Stimulated activated naive CD8-positive, alpha-beta T cell treated with anti-CD3 and anti-CD28 coated beads, Interleukin-15, Interleukin-2, amounts not matched to agents 100 ng/mL and 50 ng/mL, for 24 hours (primary cell): ENCODE measurements around the gene STEAP4.

Experiments
- H3K27ac Mint-ChIP-seq: one replicate; pipeline ENCODE4 v1.8.0; 2021; ENCODE audit warnings: mild to moderate bottlenecking, mixed read lengths
- H3K27me3 Mint-ChIP-seq: one replicate; pipeline ENCODE4 v1.8.0; 2021; ENCODE audit warnings: mixed read lengths
- H3K36me3 Mint-ChIP-seq: one replicate; pipeline ENCODE4 v1.8.0; 2021; ENCODE audit warnings: low read depth, mixed read lengths
- H3K4me1 Mint-ChIP-seq: one replicate; pipeline ENCODE4 v1.8.0; 2021; ENCODE audit warnings: low read depth, mixed read lengths
- H3K4me3 Mint-ChIP-seq: one replicate; pipeline ENCODE4 v1.8.0; 2021; ENCODE audit warnings: mild to moderate bottlenecking, mixed read lengths
- H3K9me3 Mint-ChIP-seq: one replicate; pipeline ENCODE4 v1.8.0; 2021; ENCODE audit warnings: mixed read lengths

STEAP4 gene

DNA sequence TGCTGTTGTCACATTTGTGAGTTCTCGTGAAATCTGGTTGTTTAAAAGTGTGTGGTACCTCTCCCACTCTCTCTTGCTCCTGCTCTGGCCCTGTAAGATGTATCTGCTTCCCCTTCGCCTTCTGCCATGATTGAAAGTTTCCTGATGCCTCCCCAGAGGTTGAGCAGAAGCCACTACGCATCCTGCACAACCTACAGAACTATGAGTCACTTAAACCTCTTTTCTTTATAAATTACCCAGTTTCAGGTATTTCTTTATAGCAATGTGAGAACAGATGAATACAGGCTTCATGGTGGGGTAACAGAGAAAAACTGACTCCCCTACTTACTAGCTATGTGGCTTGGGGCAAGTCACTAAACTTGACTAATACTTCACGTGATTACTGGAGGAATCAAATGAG is 18.0 kb upstream of the STEAP4 start:
- Mint-ChIP-seq H3K27me3 (peaks cover 3% of the 10 kb centered on the region), H3K4me3 (no peak overlapping the region), H3K9me3 (no peaks in the 10 kb centered on the region), H3K27ac (no peak overlapping the region), H3K36me3 (no peaks in the 10 kb centered on the region), H3K4me1 (no peaks in the 10 kb centered on the region)

DNA sequence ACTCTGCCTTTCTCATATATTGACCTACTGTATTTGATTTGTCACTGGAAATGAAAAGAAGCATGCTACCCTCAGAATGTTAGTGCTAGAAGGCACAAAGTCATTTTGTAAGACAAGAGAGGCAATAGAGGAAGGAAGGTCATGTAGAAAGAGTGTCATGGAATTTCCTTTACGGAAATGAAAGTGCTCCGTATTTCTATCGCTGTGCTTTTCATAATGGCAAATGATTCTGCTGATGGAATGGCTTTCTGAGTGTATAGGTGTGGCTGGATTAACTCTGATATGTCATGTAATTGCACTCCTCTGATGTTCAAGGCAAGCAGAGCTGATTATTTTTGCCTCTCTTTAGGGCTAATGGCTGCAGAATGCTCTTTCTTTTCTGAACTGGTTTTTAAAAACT is 15.5 kb upstream of the STEAP4 start:
- H3K27ac Mint-ChIP-seq = no peak overlapping the region
- peaks cover 13% of the 10 kb centered on the region for H3K27me3 Mint-ChIP-seq
- no peaks in the 10 kb centered on the region for H3K9me3 Mint-ChIP-seq
- H3K4me3 Mint-ChIP-seq = no peak overlapping the region
- no peaks in the 10 kb centered on the region for H3K36me3 Mint-ChIP-seq
- no peaks in the 10 kb centered on the region for H3K4me1 Mint-ChIP-seq

DNA sequence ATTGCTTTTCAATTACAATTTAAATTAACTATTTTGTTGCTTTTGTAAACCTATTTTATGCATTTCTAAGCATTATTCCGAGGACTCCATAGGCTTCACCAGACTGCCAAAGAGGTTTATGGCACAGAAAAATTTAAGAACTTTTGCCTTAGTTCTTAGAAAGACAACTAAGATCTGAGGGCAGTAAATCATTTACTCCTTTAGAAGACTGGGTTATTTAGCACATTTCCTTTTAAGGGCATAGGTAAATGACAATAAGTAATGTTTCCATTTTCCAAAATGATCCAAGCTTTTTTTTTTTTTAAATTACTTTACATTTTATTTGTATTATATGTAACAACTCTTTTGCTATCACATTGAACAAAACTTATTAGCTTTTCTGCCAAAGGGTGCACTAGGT is 15.0 kb upstream of the STEAP4 start:
- H3K36me3 Mint-ChIP-seq = no peaks in the 10 kb centered on the region

DNA sequence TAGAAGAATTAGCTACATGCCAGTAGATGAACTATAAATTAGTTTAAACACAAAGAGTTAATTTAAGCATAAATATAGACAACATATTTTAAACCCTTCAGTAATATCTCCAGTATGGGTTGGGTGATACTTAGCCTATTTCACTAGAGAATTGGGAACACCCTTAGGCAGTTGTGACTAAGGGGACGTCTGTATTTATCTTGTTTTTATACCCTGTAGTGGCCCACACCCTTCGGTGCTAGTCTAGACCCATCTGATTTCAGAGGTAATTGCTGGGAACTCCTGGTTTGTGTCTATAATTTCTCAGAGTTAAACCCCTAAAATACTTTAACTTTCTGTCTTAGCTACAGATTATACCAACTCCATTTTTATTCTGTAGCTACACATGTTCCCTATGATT is 11.5 kb upstream of the STEAP4 start:
- no peak overlapping the region for H3K27ac Mint-ChIP-seq
- no peaks in the 10 kb centered on the region for H3K36me3 Mint-ChIP-seq
- H3K27me3 Mint-ChIP-seq = peaks cover 22% of the 10 kb centered on the region
- no peaks in the 10 kb centered on the region for H3K9me3 Mint-ChIP-seq
- no peak overlapping the region for H3K4me3 Mint-ChIP-seq
- no peaks in the 10 kb centered on the region for H3K4me1 Mint-ChIP-seq

More for the DNA sequence above, 15.0 kb upstream of the STEAP4 start:
- Mint-ChIP-seq H3K27ac (no peak overlapping the region), H3K9me3 (no peaks in the 10 kb centered on the region), H3K27me3 (peaks cover 13% of the 10 kb centered on the region), H3K4me1 (no peaks in the 10 kb centered on the region), H3K4me3 (no peak overlapping the region)

DNA sequence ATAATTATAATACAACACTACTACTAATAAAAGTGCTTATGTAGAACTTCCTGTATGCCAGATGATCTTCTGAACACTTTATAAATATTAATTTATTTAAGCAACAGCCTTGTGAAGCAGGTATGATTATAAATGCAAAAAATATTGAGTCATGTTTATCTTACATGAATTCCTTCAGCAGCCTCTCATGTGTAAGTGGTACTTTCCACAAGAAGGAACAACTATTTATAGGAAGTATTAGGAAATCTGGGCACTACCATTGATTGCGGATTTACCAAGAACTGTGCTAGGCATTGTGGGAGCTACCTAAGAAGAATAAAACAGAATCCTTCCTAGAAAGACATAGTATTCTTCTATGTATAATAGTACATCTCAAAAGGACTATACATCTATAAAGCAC is 10.7 kb upstream of the STEAP4 start:
- peaks cover 22% of the 10 kb centered on the region for H3K27me3 Mint-ChIP-seq
- no peak overlapping the region for H3K27ac Mint-ChIP-seq
- no peaks in the 10 kb centered on the region for H3K4me1 Mint-ChIP-seq
- no peaks in the 10 kb centered on the region for H3K9me3 Mint-ChIP-seq
- no peaks in the 10 kb centered on the region for H3K36me3 Mint-ChIP-seq
- H3K4me3 Mint-ChIP-seq = no peak overlapping the region

DNA sequence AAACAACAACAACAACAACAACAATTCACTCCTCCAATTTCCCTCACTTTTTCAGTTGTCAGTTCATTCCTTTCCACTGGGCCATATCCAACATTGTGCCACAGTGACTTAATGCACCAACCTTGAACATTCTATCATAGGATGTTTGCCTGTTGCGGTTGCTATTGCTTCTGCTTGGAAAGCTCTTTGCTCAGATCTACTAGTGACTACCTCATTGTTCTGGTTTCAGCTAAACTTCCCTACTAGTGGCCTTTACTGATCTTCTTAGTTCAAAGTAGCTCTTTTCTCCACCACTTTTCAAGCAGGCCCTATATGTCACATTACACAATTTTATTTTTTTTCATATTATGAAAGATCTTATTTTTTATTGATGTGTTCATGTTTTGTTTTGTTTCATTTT is 9.8 kb upstream of the STEAP4 start:
- Mint-ChIP-seq H3K4me3 (no peak overlapping the region), H3K4me1 (no peaks in the 10 kb centered on the region), H3K27ac (no peak overlapping the region), H3K27me3 (peaks cover 22% of the 10 kb centered on the region), H3K9me3 (no peaks in the 10 kb centered on the region), H3K36me3 (no peaks in the 10 kb centered on the region)

DNA sequence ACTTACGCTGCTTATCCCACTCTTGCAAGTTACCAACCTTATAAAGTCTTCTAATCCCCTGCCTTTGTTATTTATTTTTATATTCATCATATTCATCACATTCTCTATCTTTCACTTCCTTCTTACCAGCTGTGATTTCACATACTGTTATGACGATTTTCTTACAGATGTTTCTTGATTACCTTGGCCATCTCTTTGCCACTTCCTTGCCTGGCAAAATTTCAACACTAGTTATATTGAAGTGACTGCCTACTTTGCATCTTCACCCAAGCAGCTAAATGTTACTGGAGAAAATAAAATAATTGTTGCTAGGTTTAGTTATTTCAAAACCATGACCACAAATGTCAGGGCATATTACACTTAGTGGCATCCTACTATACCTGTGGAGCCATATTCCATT is 8.8 kb upstream of the STEAP4 start:
- Mint-ChIP-seq H3K4me1 (no peaks in the 10 kb centered on the region), H3K36me3 (no peaks in the 10 kb centered on the region), H3K27me3 (peaks cover 27% of the 10 kb centered on the region), H3K9me3 (no peaks in the 10 kb centered on the region), H3K27ac (no peak overlapping the region), H3K4me3 (no peak overlapping the region)

DNA sequence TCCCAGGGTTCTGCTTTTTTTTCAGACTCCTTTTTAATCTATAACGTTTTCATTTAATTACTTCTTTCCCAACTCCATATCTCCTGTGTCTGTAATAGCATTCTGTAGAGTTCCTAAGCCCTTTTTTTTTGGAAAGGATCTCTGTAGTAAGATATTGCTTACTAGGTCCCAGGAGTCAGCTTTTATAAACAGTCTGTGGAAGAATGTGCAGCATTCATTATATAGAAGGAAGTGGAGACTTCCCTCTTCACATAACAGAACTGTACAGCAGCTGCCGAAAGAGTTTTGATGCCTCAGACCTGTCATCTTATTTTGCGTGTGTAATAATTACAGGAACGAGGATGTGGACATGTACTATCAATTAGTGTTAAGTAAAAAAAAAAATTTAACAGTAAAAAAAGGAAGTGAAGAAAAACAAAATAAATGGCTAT is 7.4 kb upstream of the STEAP4 start:
- no peaks in the 10 kb centered on the region for H3K9me3 Mint-ChIP-seq

DNA sequence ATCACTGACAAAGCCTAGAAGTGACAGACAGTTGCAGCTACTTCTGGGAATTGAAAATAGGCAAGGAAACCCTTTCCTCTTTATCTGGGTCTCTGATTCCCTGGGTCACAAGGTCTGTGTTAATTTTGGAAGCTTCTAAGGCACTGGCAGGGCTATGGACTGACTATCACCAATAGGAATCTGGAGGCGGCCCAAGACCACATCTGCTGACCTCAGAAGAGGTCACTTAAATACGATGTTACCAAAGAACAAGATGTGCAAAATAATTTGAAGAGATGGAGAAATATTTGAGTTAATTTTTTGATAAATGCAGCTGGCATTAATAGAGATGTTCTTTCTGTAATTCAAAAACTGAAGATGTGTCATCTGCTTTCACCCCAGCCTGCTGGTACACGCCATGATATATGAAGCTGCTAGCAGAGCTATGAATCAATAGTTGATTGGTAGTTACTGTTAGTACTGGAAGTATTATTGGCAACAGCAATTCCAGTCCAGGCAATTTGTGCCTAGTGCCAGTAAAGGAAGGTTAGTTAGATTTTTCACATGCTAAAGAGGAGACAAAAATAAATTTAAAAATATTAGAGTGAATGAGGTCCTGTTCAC is 5.5 kb upstream of the STEAP4 start:
- Mint-ChIP-seq H3K36me3 (no peaks in the 10 kb centered on the region), H3K9me3 (no peaks in the 10 kb centered on the region), H3K27me3 (peaks cover 32% of the 10 kb centered on the region), H3K4me3 (no peak overlapping the region), H3K27ac (no peak overlapping the region), H3K4me1 (no peaks in the 10 kb centered on the region)

More for the DNA sequence above, 7.4 kb upstream of the STEAP4 start:
- Mint-ChIP-seq H3K36me3 (no peaks in the 10 kb centered on the region), H3K27ac (no peak overlapping the region), H3K27me3 (peaks cover 29% of the 10 kb centered on the region), H3K4me3 (no peak overlapping the region), H3K4me1 (no peaks in the 10 kb centered on the region)

DNA sequence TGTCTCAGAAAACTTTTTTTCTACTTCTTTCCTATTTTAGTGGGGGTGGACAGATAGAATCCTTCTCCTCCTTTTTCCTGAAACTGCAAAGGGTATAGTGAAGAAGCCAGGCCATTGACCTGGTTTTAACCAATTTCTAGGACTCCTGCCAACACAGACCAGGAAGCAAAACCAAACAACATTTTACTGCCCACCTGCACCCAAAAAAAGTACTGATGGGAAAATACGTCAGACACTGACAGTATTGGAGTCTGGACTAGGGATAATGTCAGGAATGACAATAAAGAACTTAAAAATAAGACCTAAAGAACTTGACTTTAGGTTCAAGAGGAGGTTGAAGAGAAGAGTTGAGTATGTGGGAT is 5.0 kb upstream of the STEAP4 start:
- H3K36me3 Mint-ChIP-seq = no peaks in the 10 kb centered on the region
- no peak overlapping the region for H3K4me3 Mint-ChIP-seq
- no peak overlapping the region for H3K27ac Mint-ChIP-seq
- peaks cover 1% of the 10 kb centered on the region for H3K4me1 Mint-ChIP-seq
- peaks cover 37% of the 10 kb centered on the region for H3K27me3 Mint-ChIP-seq
- no peaks in the 10 kb centered on the region for H3K9me3 Mint-ChIP-seq

DNA sequence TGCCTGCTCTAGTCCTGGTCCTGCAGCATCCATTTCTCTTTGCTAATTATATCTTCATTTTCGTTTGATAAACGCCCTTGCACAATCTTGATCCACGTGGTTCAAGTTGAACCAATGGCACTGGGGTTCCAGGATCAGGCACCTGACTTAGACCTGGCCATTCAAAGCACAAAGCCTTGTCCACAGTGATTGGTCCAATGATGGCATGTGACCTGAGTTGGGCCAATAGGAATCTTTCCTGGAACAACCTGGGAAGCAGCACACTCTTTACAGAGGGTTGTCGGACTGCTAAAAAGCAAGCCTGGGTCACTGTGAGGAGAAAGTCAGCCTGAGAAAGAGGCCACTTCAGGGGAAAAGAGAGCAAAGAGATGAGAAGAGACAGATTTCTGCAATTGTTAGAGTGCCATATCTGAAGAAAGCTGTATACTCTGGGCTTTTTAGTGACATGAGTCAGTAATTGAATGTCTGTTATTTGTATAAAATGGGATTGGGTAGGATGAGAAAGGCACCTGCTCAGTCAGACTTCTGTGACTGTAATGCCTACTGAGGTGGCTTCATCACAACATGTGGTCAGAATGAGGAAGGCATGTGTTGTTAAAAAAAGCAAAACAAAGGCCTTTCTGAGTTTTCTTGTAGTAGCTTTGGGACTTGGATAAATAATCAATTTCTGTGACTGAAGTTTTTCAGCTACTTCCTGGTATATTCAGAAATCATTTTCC is 4.4 kb upstream of the STEAP4 start:
- H3K9me3 Mint-ChIP-seq = no peaks in the 10 kb centered on the region
- no peaks in the 10 kb centered on the region for H3K36me3 Mint-ChIP-seq
- no peak overlapping the region for H3K27ac Mint-ChIP-seq
- no peak overlapping the region for H3K4me3 Mint-ChIP-seq
- peaks cover 42% of the 10 kb centered on the region for H3K27me3 Mint-ChIP-seq
- H3K4me1 Mint-ChIP-seq = peaks cover 4% of the 10 kb centered on the region

DNA sequence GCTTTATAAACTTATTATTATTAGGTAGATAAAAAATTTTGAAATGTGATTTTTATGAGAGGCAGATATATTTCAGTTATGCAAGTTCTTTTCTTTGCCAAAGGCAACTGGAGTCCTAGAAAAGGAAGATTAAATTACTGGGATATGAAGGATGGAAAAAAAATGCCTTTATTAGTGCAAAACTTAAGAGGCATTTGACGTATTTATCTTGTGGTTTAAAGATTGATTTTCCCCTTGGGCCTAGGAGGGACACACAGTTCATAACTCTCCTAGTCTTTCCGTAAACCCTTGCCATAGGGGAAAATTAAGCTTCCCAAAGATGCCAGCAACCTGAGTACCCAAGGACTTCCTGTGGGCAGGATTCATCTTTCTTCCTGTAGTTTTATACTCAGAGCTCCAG is 3.1 kb upstream of the STEAP4 start:
- Mint-ChIP-seq H3K36me3 (no peaks in the 10 kb centered on the region), H3K9me3 (no peaks in the 10 kb centered on the region), H3K27me3 (peaks cover 52% of the 10 kb centered on the region), H3K4me3 (no peak overlapping the region), H3K4me1 (peaks cover 4% of the 10 kb centered on the region), H3K27ac (no peak overlapping the region)

DNA sequence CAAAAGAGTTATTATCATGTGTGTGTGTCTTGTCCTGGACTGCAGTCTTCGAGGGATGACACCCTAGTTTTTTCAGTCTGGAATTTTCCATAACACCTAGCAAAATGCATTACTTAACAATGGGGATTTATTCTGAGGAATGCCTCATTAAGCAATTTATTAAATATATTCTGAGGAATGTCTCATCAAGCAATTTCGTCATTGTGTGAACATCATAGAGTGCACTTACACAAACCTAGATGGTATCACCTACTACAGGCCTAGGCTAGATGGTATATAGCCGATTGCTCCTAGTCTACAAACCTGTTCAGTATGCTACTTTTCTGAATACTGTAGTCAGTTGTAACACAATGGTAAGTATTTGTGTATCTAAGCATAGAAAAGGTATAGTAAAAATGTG is 1.1 kb upstream of the STEAP4 start:
- Mint-ChIP-seq H3K27ac (no peak overlapping the region), H3K4me1 (peaks cover 4% of the 10 kb centered on the region), H3K36me3 (no peaks in the 10 kb centered on the region), H3K27me3 (peaks cover 48% of the 10 kb centered on the region), H3K4me3 (no peak overlapping the region), H3K9me3 (no peaks in the 10 kb centered on the region)

DNA sequence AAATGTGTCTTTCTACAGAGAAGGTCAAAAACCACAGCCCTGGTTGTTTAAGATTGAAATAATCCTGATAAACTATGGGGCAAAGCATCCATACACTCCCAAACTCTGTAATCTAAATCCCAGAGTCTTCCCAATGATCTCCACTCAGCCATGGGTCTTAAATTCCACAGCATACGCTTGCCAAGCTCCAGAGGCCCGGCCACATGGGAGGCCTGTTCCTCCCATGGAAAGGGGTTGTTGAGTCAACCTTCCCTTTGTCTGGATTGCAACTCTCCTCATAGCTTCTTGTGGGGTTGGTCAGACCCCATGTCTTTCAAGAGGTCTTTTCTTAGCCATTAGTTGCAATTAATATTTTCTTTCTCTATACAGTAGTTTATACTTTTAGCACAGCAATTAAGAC is 718 bp upstream of the STEAP4 start:
- Mint-ChIP-seq H3K27me3 (peaks cover 48% of the 10 kb centered on the region), H3K4me1 (peaks cover 4% of the 10 kb centered on the region), H3K36me3 (no peaks in the 10 kb centered on the region), H3K27ac (no peak overlapping the region), H3K4me3 (no peak overlapping the region), H3K9me3 (no peaks in the 10 kb centered on the region)

DNA sequence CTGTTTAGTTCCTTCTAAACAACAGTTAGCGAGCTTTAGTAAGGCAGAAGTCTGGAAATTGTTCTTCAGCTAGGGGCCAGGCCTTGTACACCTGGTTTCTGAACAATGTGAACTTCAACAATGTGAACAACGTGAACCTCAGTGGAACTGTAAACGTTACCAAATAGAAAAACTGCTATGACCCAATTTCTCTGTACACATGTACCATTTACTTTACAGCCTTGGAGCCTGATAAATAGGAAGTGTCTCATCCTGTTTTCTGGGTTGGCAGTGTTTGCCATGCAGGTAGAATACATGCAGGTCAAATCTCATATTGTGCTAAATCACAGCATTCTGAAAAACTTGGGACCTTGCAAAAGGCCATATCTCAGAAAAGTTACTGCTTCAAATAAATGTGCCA is 1.6 kb downstream of the STEAP4 start:
- Mint-ChIP-seq H3K27ac (no peak overlapping the region), H3K9me3 (no peaks in the 10 kb centered on the region), H3K36me3 (no peaks in the 10 kb centered on the region), H3K27me3 (peaks cover 46% of the 10 kb centered on the region), H3K4me1 (peaks cover 4% of the 10 kb centered on the region), H3K4me3 (no peak overlapping the region)

DNA sequence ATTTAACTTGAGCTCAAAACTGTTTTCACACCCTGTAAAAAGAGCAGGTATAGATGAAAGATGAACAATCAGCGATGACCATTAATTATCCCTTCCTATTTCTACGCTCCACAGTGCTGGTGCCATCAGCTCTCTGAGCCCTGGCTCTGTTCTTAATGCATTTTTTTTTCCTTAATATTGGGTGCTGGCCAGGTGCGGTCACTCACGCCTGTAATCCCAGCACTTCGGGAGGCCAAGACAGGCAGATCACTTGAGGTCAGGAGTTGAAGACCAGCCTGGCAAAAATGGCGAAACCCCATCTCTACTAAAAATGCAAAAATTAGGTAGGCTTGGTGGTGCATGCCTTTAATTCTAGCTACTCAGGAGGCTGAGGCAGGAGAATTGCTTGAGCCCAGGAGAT is 4.2 kb downstream of the STEAP4 start:
- no peaks in the 10 kb centered on the region for H3K9me3 Mint-ChIP-seq
- no peak overlapping the region for H3K27ac Mint-ChIP-seq
- H3K27me3 Mint-ChIP-seq = peaks cover 40% of the 10 kb centered on the region
- no peaks in the 10 kb centered on the region for H3K36me3 Mint-ChIP-seq
- H3K4me3 Mint-ChIP-seq = no peak overlapping the region
- H3K4me1 Mint-ChIP-seq = peaks cover 4% of the 10 kb centered on the region
